GM11168 (cell line): ENCODE results near the gene RNASEL.
"Not testable (repeated sequence)": the region's sequence is repeated elsewhere in the genome, so short reads cannot be mapped to it uniquely, and the experiment has no call there.

Experiments
- in situ Hi-C: fragments of 300-500 bp; cut with MboI; formaldehyde crosslinking; loops from one replicate; pipeline ENCODE4 v1.12.0; 2022; ENCODE audit warnings: low sequenced_read_pairs; ENCODE audit not compliant: unreplicated experiment

Gene RNASEL

DNA sequence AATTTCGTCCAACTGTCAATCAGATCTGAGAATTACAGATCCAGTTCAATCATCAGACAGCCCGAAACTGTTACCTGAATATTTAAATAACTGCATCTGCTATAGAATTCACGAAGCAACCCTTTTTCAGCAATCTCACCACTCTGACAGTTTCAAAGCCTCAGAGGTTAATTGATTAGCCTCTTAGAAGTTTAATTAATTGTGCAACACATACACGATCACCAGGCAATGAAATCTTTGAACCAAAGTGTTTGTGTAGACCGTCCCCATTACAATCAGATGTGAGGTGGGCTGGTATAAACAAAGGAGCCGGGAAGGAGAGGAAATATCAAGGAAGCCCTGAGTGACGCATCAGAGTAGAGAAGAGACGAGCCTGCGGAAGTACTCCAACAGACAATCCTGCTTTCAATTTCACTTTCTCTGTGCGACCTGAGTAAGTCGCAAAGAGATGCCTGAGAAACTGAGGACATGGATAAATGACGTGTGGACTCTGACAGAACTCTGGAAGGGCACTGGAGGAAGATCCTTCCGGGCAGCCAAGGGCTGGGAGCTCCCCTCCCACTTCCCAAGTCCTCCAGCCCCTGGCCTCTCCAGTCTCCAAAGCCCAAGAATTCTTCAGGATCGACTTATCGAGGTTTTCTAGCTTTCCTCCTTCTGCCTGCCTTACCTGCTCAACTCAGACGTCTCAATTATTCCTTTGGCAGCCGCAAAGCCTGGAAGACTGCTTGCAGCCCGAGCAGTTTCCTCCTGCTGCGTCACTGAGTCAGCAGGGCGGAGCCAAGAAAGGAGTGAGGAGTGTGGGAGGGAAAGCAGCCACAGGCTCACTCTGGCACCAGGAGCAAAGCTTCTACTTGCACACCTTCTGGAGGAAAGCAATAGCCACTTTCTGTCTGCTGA lies at the start of gene RNASEL:
Gene RNASEL, minus strand, starts transcription at position 757 of the 897 bp plus-strand sequence. CDS start 2,450 bp downstream, outside the sequence.
- in situ Hi-C loops = no loop called here

GRCh38 chr1:182637769-182638168 lies 48.7 kb upstream of the RNASEL start:
- in situ Hi-C loops = no loop called here

DNA sequence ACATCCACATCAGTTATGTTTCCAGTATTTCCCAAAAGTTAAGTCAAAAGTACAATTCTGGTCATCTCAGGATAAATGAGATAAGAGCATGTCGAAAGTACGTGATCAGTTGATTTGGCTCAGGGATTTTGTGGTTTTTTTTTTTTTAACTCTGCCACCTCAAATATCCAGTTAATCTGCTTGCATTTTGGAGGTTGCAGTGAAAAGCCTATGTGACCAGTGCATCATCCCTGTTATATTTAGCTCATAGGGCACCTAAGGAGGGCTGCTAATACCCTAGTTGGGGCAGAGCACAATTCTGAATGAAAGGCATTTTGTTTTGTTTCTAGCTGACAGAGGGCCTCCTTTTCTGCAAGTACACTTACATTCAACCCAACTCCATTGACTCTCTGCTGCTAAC lies 46.8 kb upstream of the RNASEL start:
- in situ Hi-C loops = no loop called here

DNA sequence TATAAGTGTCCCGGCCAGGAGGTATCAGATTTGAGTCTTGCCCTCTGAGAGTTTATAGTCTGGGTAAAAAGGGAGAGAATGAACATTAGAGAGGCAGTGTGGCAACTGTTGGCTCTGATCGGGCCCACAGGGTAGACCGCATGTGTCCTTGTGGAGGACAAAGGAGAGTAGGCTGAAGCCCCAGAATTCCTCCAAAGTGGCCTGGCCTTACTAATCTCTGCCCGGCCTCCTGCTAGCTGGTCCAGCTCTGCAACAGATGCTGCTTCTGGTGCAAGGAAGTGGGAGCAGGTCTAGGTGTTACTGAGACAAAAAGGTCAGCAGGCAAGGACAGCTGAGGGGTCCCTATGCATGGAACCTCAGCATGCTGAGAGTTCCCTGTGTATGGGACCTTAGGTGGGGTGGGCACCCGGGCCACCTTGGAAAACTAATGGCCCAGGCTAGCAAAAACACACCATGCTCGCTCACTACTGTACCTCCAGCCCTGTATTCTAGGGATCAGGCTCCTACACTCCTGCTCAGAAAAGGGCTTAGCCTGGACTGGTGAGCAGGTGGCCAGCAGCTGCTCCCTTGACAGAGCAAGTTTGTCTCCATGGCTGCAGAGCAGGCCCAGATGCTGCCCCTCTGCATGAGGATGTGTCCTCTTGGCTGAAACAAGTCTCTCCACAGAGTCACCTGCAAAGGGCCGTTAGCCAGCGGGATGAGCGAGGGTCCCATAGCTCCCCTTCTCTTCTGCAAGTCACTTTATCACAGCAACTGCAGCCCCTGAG lies 45.4 kb upstream of the RNASEL start:
- in situ Hi-C loops = no loop called here

DNA sequence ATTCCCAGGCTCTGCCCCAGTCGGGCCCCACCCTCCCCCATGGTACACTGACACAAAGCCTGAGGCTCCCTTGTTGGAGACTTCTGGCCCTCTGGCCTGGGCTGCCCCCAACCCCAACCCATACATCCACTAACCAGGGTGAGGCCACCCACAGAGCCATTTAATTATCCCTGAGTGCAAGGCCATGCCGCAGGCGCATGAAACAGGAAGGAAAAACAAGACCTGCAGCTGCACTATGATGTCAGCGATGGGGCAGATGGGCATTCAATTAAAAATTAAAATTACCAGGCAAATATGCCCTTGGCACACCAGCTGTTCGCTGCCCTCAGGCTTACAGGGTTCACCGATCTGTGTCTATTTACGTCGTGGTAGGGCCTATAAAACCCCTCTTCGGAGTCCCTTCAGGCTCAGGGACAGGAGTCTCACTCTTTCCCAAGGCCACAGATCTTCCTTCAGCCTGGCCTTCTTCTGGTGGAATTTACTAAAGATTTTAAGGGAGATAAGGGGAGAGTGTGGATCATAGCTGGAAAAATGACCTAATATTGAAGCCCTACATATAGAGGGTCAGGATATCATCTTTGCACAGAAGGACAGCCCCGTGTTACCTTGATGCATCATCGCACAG lies 44.7 kb upstream of the RNASEL start:
- in situ Hi-C loops = no loop called here

DNA sequence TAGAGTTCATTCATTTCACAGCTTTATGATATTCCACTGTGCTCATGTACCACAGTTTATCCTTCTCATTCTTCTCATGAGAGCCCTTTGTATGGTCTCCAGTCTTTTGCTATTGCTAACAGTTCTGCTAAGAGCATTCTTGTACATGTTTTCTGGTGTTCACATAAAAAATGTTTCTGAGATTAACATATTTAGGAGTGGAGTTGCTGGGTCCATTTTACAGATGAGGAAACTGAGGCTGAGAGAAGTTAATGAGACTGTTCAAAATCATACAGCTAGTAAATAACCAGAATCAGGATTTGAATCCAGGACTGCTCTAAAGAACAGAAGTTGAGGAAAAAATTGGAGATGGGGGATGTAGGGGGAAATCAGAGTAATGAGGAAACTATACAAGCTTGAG lies 44.0 kb upstream of the RNASEL start:
- in situ Hi-C loops = no loop called here

DNA sequence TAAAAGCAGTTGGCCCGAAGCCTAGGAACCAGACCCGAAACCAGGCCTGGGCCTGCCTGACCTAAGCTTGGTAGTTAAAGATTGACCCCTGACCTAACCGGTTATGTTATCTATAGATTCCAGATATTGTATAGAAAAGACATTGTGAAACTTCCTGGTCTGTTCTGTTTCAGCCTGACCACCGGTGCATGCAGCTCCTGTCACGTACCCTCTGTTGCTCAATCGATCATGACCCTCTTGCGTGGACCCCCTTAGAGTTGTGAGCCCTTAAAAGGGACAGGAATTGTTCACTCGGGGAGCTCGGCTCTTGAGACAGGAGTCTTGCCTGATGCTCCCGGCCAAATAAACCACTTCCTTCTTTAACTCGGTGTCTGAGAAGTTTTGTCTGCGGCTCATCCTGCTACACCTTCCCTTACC lies 43.4 kb upstream of the RNASEL start:
- in situ Hi-C loops = not testable (repeated sequence)

DNA sequence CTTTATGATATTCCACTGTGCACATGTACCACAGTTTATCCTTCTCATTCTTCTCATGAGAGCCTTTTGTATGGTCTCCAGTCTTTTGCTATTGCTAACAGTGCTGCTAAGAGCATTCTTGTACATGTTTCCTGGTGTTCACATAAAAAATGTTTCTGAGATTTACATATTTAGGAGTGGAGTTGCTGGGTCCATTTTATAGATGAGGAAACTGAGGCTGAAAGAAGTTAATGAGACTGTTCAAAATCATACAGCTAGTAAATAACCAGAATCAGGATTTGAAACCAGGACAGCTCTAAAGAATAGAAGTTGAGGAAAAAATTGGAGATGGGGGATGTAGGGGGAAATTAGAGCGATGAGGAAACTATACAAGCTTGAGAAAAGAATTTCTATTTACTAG lies 42.9 kb upstream of the RNASEL start:
- in situ Hi-C loops = no loop called here

DNA sequence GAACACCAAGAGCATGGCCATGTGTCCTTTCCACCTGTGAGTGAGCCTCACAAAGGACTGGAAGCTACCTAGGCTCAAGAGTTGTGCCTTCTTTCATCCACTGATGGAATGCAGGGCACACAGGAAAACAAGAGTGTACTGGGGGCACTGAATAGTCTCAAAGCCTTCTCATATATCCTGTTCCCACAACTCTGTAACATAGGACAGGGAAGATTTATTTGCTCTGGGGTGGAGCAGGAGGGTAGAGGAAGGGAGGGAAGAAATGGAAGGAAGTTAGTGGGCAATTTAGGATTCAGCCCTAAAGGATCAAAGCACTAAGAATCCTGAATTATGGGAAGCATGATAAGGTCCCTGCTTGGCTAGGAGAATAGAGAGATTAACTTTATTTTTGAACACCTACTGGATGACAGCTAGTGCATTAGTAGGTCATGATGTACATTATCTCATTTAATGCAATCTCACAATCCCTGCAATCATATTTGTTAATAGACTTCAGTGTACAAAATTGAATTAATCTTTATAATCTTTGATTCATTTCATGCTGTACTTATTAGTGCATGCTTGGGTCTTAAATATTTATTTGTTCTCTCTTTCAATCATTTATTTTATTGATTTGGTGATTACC lies 42.1 kb upstream of the RNASEL start:
- in situ Hi-C loops = no loop called here

- in situ Hi-C loops = no loop called here
Observed at GRCh38 chr1:182630586-182630985, 41.5 kb upstream of the RNASEL start.

- in situ Hi-C loops = no loop called here
Observed at GRCh38 chr1:182629499-182630096, 40.5 kb upstream of the RNASEL start.

- in situ Hi-C loops = no loop called here
Observed at GRCh38 chr1:182629080-182629479, 40.0 kb upstream of the RNASEL start.

- in situ Hi-C loops = no loop called here
Observed at GRCh38 chr1:182628657-182629056, 39.6 kb upstream of the RNASEL start.

GRCh38 chr1:182627622-182628021 lies 38.6 kb upstream of the RNASEL start:
- in situ Hi-C loops = no loop called here

DNA sequence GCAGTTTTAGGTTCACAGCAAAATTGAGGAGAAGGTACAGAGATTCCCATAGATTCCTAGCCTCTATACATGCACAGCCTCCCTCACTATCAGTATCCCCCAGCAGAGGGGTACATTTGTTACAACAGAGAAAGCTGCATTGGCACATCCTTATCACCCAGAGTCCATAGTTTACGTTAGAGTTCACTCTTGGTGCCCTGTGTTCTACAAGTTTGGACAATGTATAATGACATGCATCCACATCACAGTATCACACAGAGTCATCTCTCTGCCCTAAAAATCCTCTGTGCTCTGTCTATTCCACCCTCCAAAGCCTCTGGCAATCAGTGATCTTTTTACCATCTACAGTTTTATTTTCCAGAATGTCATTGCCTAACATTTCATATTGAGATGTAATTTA lies 37.5 kb upstream of the RNASEL start:
- in situ Hi-C loops = no loop called here

DNA sequence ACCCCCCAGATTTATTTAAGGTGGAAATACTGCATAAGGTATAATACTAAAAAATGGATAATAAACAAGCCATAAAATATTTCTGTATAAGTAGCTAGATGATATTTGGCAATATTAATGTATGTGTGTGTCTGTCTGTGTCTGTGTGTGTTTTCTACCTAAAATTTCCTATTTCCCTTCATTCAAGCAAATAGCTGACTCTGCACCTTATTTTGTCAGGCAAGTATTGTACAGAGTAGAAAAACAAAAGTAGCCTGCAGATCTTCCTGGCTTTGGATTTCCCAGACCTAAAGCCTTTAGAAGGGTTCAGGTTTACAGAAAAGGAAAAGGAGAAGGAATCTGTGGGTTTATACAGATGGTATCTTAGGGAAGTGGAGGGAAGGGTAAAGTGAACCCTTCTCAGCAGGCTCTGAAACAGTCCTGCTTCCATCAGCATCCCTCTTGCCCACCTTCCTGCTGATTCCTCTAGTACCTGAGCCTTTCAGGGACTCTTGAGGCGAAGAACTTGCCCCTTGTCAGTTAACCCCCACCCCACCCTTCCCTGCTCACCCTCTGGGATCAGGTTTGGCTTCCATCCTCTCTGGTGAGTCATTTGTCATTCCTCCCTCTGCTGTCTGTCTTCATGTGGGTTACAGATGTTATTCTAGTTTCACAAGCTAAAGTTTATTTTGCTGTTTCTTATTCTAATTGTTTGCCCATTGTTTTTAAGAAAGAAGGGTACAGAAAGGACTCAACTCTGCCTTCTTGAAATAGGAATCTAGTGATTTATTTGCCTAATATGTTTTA lies 36.9 kb upstream of the RNASEL start:
- in situ Hi-C loops = no loop called here

DNA sequence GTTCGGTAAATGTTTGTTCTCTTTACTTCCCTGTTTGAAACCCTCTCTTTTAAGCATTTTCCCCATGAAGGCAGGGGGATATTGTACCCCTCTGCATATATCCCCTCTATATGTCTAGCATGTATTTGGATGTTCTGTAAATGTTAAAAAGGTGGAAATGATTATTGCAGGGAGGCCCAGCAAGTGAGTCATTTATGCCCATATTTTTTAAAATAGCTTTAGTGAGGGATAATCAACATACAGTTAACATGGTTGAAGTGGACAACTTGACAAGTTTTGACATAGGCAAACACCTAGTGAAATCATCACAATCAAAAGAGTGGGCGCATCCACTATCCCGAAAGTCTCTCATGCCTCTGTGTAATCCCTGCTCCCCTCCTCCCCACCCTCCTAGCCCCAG lies 36.0 kb upstream of the RNASEL start:
- in situ Hi-C loops = no loop called here

GRCh38 chr1:182624577-182624976 lies 35.5 kb upstream of the RNASEL start:
- in situ Hi-C loops = no loop called here

- in situ Hi-C loops = no loop called here
Observed at GRCh38 chr1:182622901-182623528, 34.0 kb upstream of the RNASEL start.
